PFSK-1 (cell line): ENCODE measurements around the gene CST9.

ENCODE experiments used
- POLR2AphosphoS5 ChIP-seq: IDR thresholded peaks from 2 replicates; pipeline ENCODE4 v1.6.1; 2012; ENCODE audit warnings: low read depth, mild to moderate bottlenecking, control low read depth, low read length, moderate library complexity
- TAF1 ChIP-seq: IDR thresholded peaks from 2 replicates; pipeline ENCODE4 v1.6.1; 2012; ENCODE audit warnings: low read length, control low read depth, borderline replicate concordance; ENCODE audit not compliant: insufficient read depth

GRCh38 chr20:23606652-23607049 is 934 bp upstream of the CST9 start:
- no peak for TF ChIP-seq TAF1
- no peak for TF ChIP-seq POLR2AphosphoS5
